GM21825 (cell line): Measurements from ENCODE around the gene PTPN18.

ENCODE experiments used
- ATAC-seq: cut with Tn5 transposase; IDR thresholded peaks from one replicate; pipeline ENCODE4 v1.9.1; 2021; ENCODE audit warnings: mild to moderate bottlenecking, moderate library complexity; ENCODE audit not compliant: unreplicated experiment

Gene PTPN18

DNA sequence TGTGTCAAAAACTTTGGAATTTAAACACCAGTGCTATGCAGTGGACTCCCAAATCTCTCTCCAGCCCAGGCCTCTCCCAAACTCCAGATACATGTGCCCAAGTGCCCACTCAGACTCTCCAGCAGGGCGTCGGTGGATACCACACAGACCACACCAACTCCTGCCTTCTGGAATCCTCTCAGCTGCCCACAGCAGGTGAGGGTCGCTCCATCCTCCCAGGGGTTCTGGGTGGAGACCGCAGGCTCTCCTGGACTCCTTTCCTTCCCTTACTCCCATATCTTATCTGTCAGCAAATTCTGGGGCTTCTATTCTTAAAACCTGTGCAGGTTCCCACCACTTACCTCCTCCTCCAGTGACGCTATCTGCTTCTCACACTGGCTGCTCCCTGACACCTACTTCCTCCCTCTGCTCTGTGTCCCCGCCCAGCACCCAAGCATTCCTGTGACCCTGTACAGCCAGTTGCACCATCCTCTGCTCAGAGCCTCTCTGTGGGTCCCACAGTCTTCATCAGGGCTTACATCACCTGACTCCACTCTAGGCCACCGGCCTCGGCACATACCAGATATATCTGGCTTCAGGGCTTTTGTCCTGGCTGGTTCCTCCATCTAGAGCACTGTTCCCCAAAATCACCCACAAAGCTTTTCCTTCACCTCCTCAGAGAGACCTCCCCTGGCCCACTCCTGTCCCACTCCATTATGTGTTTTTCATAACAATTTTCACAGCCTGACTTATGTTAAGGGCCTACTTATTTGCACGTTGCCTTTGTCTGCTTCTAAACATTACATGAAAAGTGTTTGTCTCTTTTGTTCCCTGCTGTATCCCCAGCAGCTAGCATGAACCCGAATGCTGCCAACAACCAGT, 15.7 kb upstream of the PTPN18 start:
- ATAC-seq, result no peak

DNA sequence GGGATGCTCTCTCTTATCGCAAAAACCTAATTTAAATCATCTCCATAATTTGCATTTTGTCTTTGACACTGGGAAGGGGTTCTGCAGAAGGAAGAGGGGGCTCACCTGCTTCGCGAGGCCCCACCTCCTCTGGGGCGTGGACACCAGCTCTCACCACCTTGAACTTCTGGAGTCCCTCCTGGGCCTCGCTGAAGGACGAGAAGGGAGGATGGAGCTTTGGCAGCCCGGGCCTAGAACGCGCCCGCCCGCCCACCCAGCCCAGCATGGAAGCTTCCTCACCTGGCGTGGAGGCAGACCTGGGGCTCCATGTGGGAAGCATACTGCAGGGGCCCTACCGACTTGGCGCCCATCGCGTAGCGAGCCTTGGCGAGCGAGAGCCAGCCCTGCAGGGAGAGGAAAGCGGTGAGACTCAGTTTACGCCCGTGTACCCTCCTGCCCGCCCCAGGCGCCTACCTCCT, 14.3 kb upstream of the PTPN18 start:
- no peak for ATAC-seq

- ATAC-seq, result peak; percentile 67
These were observed 13.8 kb upstream of the PTPN18 start for GRCh38 chr2:130342020-130342532.

GRCh38 chr2:130342533-130343275, 13.2 kb upstream of the PTPN18 start, which contains the start of gene IMP4:
Gene IMP4 (plus strand): TSS chr2:130342897. CDS start chr2:130342933, 36 bp downstream.
- ATAC-seq, result peak; percentile 87

- ATAC-seq, result no peak
These were observed 11.3 kb upstream of the PTPN18 start for GRCh38 chr2:130344578-130344977.

DNA sequence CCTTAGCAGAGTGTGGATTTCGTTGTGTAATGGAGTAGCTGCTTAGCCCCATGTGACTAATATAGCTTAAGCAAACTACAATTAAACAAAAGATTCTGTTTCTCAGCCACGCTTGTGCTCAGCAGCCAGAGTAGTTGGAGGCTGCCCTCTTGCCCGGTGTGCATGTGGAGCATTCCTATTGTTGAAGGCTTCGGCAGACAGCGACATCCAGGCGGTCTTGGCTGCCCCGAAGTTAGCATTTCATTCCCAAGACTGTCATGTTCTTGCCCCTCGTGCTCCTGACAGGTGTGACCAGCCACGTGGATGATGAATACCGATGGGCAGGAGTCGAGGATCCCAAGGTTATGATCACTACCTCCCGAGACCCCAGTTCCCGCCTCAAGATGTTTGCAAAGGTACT, 10.8 kb upstream of the PTPN18 start:
- ATAC-seq, result no peak

DNA sequence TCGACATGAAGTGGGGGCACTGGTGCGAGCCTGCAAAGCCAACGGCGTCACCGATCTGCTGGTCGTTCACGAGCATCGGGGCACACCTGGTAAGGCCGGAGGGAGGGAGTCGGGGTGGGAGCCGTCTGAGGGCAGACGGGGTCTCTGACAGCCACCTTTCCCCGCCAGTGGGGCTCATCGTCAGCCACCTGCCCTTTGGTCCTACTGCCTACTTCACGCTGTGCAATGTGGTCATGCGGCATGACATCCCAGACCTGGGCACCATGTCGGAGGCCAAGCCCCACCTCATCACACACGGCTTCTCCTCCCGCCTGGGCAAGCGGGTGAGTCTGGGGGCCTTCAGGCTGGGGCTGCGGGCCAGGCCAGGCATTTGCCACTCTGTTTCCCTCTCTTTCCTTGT, 10.2 kb upstream of the PTPN18 start:
- ATAC-seq, result no peak

DNA sequence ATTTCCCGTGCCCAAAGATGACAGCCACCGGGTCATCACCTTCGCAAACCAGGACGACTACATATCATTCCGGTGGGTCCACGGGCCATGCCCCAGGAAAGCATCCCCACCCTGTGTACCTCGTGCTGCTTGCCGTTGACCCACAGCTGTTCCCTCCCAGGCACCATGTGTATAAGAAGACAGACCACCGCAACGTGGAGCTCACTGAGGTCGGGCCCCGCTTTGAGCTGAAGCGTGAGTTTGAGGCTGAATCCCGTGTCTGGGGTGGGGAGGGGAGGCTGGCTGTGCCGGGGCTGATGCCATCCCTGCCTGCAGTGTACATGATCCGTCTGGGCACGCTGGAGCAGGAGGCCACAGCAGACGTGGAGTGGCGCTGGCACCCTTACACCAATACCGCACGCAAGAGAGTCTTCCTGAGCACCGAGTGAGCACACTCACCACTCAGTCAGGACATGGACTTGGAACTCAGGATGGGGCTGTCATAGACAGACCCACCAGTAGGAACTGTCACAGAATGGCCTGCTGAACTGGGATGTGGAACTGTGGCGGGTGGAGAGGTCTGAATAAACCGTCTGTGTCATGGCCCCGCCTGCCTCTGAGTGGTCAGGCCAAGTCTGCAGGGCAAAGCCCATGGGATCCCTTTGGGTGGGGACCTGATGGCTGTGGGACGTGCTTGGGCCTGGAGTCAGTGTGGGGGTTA, 9.7 kb upstream of the PTPN18 start:
- ATAC-seq, result no peak

DNA sequence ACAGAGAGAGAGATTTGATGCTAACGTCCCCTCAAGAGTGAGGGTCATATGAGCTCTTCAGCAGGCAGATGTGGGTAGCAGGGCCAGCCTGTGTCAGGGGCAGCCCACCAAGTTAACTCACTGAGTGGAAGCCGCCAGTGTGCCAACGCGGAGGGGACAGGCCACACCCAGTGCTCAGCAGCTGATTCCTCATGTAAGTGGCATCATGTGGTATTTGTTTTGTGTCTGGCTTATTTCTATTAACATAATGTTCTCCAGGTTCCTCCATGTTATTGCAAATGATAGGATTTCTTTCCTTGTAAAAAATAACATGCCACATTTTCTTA, 9.2 kb upstream of the PTPN18 start:
- no peak for ATAC-seq

- ATAC-seq, result no peak
These were observed 8.5 kb upstream of the PTPN18 start for GRCh38 chr2:130347220-130347925.

GRCh38 chr2:130349174-130349573, 6.7 kb upstream of the PTPN18 start:
- ATAC-seq, result no peak

GRCh38 chr2:130351711-130352110, 4.1 kb upstream of the PTPN18 start:
- no peak for ATAC-seq

DNA sequence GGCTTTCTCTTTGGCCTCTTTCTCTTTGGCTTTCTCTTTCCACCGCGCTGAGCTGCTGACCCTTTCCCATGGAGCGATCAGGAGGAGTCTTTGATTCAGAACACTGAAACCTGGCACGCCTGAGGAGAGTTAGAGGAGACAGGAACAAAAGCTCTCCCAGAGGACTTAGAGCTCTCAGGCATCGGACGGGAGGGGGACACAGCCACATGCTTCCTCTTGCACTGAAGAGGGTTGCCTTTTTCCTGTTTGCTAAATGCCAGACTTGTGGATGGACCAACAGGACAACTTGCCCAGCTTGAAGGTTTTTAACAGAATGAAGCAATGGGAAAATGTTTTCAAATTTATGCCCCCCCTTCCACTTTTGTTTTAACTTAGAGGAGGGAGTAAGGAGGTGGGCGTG, 3.6 kb upstream of the PTPN18 start:
- no peak for ATAC-seq

GRCh38 chr2:130353291-130354138, 2.3 kb upstream of the PTPN18 start:
- no peak for ATAC-seq

GRCh38 chr2:130354139-130354428, 1.8 kb upstream of the PTPN18 start:
- ATAC-seq, result no peak

DNA sequence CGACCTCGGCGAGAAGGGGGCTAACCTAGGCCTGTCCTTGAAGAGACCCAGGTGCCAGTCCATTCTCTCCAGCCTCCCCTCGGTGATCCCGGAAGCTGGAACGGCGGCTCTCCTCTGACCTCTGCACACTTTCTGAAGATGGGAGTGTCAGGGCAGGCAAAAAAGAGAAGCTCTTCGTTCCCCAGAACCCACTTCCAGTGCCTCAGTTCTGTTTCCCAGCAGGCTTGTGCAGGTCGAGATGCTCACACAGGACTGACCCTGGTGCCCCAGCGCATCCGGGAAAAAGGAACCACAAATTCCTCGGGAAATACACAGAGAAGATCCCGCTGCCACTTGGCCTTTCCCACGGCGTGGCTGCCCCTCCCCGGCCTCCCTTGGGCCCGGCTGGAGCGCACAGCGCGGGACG, 681 bp upstream of the PTPN18 start:
- ATAC-seq, result no peak

GRCh38 chr2:130357864-130358263, 2.0 kb downstream of the PTPN18 start:
- ATAC-seq, result no peak

DNA sequence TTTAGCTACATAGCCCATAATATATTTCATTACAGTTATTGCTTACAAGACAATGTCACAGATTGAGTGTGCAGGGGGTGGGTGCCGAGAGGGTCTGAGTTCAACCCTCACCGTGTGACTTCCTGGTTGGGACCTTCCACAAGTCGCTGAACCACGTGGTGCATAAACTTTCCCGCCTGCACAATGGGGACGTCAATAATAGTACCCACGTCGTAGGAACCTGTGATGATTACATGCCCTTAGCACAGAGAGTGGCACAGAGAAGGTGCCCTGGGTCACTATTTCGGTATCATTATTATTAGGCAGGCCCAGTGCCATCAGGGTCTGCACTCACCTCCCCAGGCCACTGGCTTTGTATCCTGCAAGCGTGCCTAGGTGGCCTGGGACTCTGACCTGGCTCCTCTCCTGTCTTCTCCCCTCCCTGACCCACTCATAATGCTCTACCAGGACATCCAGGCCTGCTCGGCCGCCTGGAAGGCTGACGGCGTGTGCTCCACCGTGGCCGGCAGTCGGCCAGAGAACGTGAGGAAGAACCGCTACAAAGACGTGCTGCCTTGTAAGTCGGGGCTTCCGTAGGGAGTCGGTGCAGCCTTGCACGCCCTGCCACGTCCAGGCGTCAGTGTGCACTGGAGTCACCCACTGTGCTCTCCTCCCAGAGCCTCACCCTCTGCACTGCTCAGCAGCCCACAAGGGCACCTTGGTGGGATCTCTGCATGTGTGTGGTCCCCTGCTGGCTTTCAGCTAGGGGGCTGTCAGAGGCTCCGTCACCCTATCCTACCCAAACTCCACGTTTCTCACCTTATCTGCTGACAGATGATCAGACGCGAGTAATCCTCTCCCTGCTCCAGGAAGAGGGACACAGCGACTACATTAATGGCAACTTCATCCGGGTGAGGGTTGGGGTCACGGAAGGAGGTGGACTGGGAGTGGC, 2.8 kb downstream of the PTPN18 start:
- ATAC-seq, result no peak

DNA sequence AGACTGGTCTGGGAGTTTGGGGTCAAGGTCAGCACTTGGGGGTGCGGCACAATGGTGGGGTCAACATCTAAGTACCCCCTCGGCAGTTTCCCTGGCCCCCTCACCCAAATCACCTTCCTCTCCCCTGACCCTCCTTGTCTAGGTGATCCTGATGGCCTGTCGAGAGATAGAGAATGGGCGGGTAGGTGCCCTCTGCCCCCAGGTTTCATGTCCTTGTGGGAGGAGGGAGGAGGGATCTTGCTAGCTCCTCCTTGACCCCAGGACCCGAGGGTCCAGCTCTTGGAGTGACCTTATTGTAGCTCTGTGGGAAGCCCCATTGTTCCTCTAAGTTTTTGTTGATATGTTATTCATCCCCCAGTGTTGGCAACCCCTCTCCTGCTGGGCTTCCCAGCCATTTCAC, 3.6 kb downstream of the PTPN18 start:
- ATAC-seq, result no peak
